ENCODE results near the gene KCNG2.

DNA sequence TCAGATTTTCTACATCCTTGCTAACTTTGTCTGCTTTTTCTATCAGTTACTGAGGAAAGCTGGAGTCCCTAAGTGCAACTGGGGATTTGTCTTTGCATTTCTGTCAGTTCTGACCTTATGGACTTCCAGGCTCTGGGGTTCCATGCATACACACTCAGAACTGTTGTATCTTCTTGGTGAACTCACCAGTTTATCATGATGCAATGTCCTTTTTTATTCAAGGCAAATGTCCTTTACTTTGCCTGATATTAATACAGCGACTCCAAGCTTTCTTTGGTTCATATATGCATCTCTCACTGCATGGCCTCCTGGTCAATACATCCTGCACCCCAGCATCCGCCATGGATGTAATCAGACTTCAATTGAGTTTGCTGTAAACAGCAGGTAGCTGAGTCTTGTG is 109.0 kb downstream of the KCNG2 start:
- TF ChIP-seq CTCF (IDR thresholded peaks at IDR 0.05) (no peak), POLR2A (IDR thresholded peaks at IDR 0.05) (no peak), POLR2AphosphoS5 (IDR thresholded peaks at IDR 0.05) (no peak)

All from gastroesophageal sphincter (tissue), 3 donors.